Measurements from ENCODE around the gene MVB12B.
A peak's percentile ranks its signal among the peaks of the same experiment; 100 is the strongest.

The MVB12B gene

DNA sequence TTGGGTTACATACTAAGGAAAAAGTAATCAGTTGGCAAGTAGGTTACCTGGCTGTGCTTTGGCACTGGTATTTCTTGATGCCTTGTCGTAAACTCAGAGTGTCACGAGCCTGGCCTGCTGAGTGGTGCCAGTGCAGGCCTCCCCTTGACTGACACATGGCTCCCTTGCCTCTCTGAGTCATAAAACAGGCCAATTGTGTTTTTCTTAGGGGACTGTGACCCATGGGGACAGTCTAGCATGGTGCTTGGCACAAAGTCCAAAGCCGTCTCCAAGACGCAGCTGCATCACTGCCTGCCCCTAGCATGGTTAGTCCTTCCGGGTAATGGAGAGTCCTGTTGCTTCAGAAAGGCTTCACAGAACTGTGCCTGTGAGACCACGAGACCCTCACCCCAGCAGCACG, 132.5 kb downstream of the MVB12B start:
- Mint-ChIP-seq H3K4me1 (ENCODE audit: low read depth) (no peaks in the 10 kb centered on the region), H3K36me3 (ENCODE audit: low read depth) (no peaks in the 10 kb centered on the region), H3K4me3 (no peak overlapping the region), H3K9me3 (no peaks in the 10 kb centered on the region), H3K27me3 (ENCODE audit: low read depth) (peaks cover 31% of the 10 kb centered on the region), H3K27ac (no peak overlapping the region)
- no peak for DNase-seq (ENCODE audit: low spot score)

DNA sequence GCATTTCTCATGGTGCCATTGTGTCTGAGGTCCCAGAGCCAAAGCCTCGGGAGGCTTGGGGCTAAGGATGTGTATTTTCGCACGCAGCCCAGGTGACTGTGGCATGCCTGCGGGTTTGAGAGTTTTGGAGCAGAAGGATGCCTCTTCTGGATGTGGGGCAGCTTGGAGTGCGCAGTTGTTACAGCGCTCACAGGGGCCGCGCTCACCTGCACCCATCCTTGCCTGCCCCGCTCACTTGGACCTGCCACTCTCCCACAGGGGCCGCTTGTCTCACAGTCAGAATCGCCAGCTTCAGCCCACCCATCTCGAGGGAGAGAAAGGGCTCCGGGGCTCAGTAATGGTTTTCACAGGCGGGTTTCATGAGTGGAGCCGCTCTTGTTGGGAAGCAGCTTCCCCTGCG, 132.9 kb downstream of the MVB12B start:
- no peak for DNase-seq (ENCODE audit: low spot score)
- no peaks in the 10 kb centered on the region for H3K9me3 Mint-ChIP-seq
- H3K27me3 Mint-ChIP-seq (ENCODE audit: low read depth) = peaks cover 30% of the 10 kb centered on the region
- no peak overlapping the region for H3K27ac Mint-ChIP-seq
- no peak overlapping the region for H3K4me3 Mint-ChIP-seq
- no peaks in the 10 kb centered on the region for H3K36me3 Mint-ChIP-seq (ENCODE audit: low read depth)
- no peaks in the 10 kb centered on the region for H3K4me1 Mint-ChIP-seq (ENCODE audit: low read depth)

GRCh38 chr9:126459965-126460843, 133.6 kb downstream of the MVB12B start:
- Mint-ChIP-seq H3K36me3 (ENCODE audit: low read depth) (no peaks in the 10 kb centered on the region), H3K9me3 (no peaks in the 10 kb centered on the region), H3K27me3 (ENCODE audit: low read depth) (peaks cover 33% of the 10 kb centered on the region), H3K27ac (no peak overlapping the region), H3K4me3 (no peak overlapping the region), H3K4me1 (ENCODE audit: low read depth) (peaks cover 1% of the 10 kb centered on the region)
- no peak for DNase-seq (ENCODE audit: low spot score)

- Mint-ChIP-seq H3K27me3 (ENCODE audit: low read depth) (peaks cover 39% of the 10 kb centered on the region), H3K36me3 (ENCODE audit: low read depth) (no peaks in the 10 kb centered on the region), H3K27ac (no peak overlapping the region), H3K4me3 (no peak overlapping the region), H3K4me1 (ENCODE audit: low read depth) (peaks cover 3% of the 10 kb centered on the region), H3K9me3 (no peaks in the 10 kb centered on the region)
- no peak for DNase-seq (ENCODE audit: low spot score)
Measured at GRCh38 chr9:126461029-126461428, 134.4 kb downstream of the MVB12B start.

GRCh38 chr9:126461608-126462007, 135.0 kb downstream of the MVB12B start:
- Mint-ChIP-seq H3K36me3 (ENCODE audit: low read depth) (no peaks in the 10 kb centered on the region), H3K4me3 (no peak overlapping the region), H3K27me3 (ENCODE audit: low read depth) (peaks cover 40% of the 10 kb centered on the region), H3K4me1 (ENCODE audit: low read depth) (peaks cover 3% of the 10 kb centered on the region), H3K27ac (no peak overlapping the region), H3K9me3 (no peaks in the 10 kb centered on the region)
- DNase-seq (ENCODE audit: low spot score) = no peak

- peaks cover 42% of the 10 kb centered on the region for H3K27me3 Mint-ChIP-seq (ENCODE audit: low read depth)
- peaks cover 3% of the 10 kb centered on the region for H3K4me1 Mint-ChIP-seq (ENCODE audit: low read depth)
- H3K27ac Mint-ChIP-seq = no peak overlapping the region
Measured at GRCh38 chr9:126462617-126463016, 136.0 kb downstream of the MVB12B start.

DNA sequence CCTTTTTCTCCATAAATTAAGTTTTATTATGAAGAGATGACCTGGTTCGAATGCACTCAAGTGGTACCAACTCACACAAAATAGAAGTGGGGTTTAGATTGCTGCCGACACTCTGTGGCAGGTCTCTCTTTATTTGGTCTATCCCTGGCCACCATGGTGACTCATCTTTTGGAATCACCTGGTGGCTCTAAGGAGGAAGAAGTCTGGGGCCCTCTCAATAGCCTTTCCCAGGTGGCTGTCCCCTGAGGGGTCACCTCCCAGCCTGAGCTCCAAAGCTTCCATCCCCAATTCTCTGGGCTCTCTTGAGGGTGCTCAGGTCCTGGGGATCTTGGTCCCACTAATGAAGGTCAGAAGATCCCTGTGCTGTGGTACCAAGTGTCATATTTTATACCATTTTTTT, 136.8 kb downstream of the MVB12B start:
- Mint-ChIP-seq H3K9me3 (no peaks in the 10 kb centered on the region), H3K36me3 (ENCODE audit: low read depth) (peaks cover 4% of the 10 kb centered on the region), H3K4me1 (ENCODE audit: low read depth) (peaks cover 9% of the 10 kb centered on the region), H3K27me3 (ENCODE audit: low read depth) (peaks cover 49% of the 10 kb centered on the region), H3K4me3 (no peak overlapping the region), H3K27ac (no peak overlapping the region)
- DNase-seq (ENCODE audit: low spot score) = no peak

More at GRCh38 chr9:126462617-126463016, 136.0 kb downstream of the MVB12B start:
- no peak for DNase-seq (ENCODE audit: low spot score)
- Mint-ChIP-seq H3K9me3 (no peaks in the 10 kb centered on the region), H3K36me3 (ENCODE audit: low read depth) (peaks cover 2% of the 10 kb centered on the region), H3K4me3 (no peak overlapping the region)

- Mint-ChIP-seq H3K4me1 (ENCODE audit: low read depth) (peaks cover 23% of the 10 kb centered on the region), H3K36me3 (ENCODE audit: low read depth) (peaks cover 6% of the 10 kb centered on the region), H3K9me3 (no peaks in the 10 kb centered on the region), H3K27ac (no peak overlapping the region), H3K4me3 (no peak overlapping the region), H3K27me3 (ENCODE audit: low read depth) (peaks cover 58% of the 10 kb centered on the region)
- no peak for DNase-seq (ENCODE audit: low spot score)
Measured at GRCh38 chr9:126464694-126465441, 138.2 kb downstream of the MVB12B start.

DNA sequence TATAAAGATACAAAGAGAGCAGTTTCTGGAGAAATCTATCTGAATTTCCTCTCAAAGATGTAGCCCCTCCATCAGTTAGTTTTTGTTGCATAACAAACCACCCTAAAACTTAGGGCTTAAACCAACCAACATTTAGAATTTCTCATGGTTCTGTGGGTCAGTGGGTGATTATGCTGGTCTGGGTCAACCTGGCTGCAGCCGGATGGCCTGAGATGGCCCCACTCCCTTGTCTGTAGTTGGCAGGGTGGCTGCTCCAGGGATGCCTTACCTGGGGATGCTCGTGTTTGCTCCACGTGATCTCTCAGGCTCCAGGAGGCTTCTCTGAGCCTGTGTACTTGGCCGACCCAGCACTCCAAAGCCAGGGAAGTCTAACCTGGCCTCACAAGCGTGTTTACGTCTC, 139.3 kb downstream of the MVB12B start:
- DNase-seq (ENCODE audit: low spot score) = no peak
- H3K36me3 Mint-ChIP-seq (ENCODE audit: low read depth) = peaks cover 6% of the 10 kb centered on the region
- H3K9me3 Mint-ChIP-seq = no peaks in the 10 kb centered on the region
- no peak overlapping the region for H3K27ac Mint-ChIP-seq
- peaks cover 34% of the 10 kb centered on the region for H3K4me1 Mint-ChIP-seq (ENCODE audit: low read depth)
- no peak overlapping the region for H3K4me3 Mint-ChIP-seq
- H3K27me3 Mint-ChIP-seq (ENCODE audit: low read depth) = peaks cover 54% of the 10 kb centered on the region

GRCh38 chr9:126468141-126468825, 141.7 kb downstream of the MVB12B start:
- peaks cover 52% of the 10 kb centered on the region for H3K4me1 Mint-ChIP-seq (ENCODE audit: low read depth)
- H3K4me3 Mint-ChIP-seq = peak overlapping the region; percentile 7
- peaks cover 6% of the 10 kb centered on the region for H3K36me3 Mint-ChIP-seq (ENCODE audit: low read depth)
- peaks cover 65% of the 10 kb centered on the region for H3K27me3 Mint-ChIP-seq (ENCODE audit: low read depth)
- H3K27ac Mint-ChIP-seq = no peak overlapping the region
- H3K9me3 Mint-ChIP-seq = no peaks in the 10 kb centered on the region
- DNase-seq (ENCODE audit: low spot score) = no peak

DNA sequence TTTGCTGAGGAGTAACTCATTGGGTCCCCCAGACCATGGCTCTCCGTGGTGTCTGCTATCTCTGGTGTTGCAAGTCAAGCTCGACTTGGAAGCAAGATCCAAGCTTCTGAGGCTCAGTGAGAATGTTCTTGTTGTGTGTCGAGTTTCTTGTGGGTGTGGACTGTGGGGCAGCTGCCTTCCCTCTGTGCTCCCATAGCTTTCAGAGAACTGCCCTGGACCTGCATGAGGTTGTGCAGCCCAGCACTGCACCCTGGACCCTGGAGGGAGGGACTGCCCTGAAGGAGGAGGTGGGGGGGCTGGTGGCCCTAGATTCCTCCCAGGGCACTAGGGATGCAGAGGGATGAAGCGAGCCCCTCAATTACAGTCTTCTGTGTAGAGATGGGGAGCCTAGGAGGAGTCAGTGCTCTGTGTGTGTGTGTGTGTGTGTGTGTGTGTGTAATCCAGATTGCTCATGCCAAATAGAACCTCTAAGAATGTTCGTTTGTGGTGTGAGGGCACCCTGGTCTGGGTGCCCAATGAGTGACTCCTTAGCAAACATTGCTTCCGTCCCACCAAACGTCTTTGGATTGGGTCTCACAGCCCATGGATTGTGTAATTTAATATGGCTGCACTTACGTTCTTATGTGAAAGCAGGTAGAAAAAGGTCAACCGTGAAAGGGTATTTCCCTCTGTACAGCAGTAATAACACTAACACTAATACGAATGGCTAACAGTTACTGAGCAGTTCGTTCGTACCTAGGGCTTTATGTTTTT, 143.8 kb downstream of the MVB12B start:
- peaks cover 52% of the 10 kb centered on the region for H3K4me1 Mint-ChIP-seq (ENCODE audit: low read depth)
- peaks cover 6% of the 10 kb centered on the region for H3K36me3 Mint-ChIP-seq (ENCODE audit: low read depth)
- no peak for DNase-seq (ENCODE audit: low spot score)
- H3K27ac Mint-ChIP-seq = peak overlapping the region; percentile 77
- no peaks in the 10 kb centered on the region for H3K9me3 Mint-ChIP-seq
- peaks cover 72% of the 10 kb centered on the region for H3K27me3 Mint-ChIP-seq (ENCODE audit: low read depth)
- peak overlapping the region; percentile 75 for H3K4me3 Mint-ChIP-seq

GRCh38 chr9:126471084-126471624, 144.5 kb downstream of the MVB12B start:
- Mint-ChIP-seq H3K27ac (peak overlapping the region; percentile 77), H3K4me3 (peak overlapping the region; percentile 75), H3K36me3 (ENCODE audit: low read depth) (peaks cover 6% of the 10 kb centered on the region), H3K9me3 (no peaks in the 10 kb centered on the region), H3K27me3 (ENCODE audit: low read depth) (peaks cover 73% of the 10 kb centered on the region), H3K4me1 (ENCODE audit: low read depth) (peaks cover 52% of the 10 kb centered on the region)
- peak; percentile 89 for DNase-seq (ENCODE audit: low spot score)
